PC-3 (cell line): Measurements from ENCODE around the gene COX15. TPM values are rescaled to one million over a fixed set of nuclear protein-coding genes. Genes with fewer than 3 reads are reported as not detected.

Experiments
- ATAC-seq: fragments of 200-7000 bp; cut with Tn5 transposase; 2 replicates; pipeline ENCODE4 v1.9.1; 2020; ENCODE audit warnings: mild to moderate bottlenecking, moderate library complexity
- BruUV-seq: library from RNA; stranded (reverse); fragments of 400-500 nt; replicated peaks from 2 replicates; lab custom pipeline; 2021; lab: Mats Ljungman, UMichigan
- CTCF ChIA-PET: fragments of 300-600 bp; sonication (Branson Sonifier 250); formaldehyde crosslinking; loops from one replicate; lab custom pipeline; 2022; ENCODE audit warnings: antibody characterized with exemption; lab: Charles Lee
- POLR2A ChIA-PET: fragments of 300-600 bp; sonication (Branson Sonifier 250); formaldehyde crosslinking; loops from one replicate; lab custom pipeline; 2022; ENCODE audit warnings: antibody characterized with exemption; ENCODE audit not compliant: unreplicated experiment; lab: Charles Lee
- DNase-seq: peaks from one replicate; pipeline ENCODE4 v3.0.0-alpha.2; 2015
- H2AFZ ChIP-seq: fragments of 300-600 bp; sonication (generic); 2 replicates; pipeline ENCODE4 v1.6.0; 2016; ENCODE audit warnings: antibody characterized with exemption, low read length
- H3F3A ChIP-seq: fragments of 300-600 bp; sonication (generic); one replicate; pipeline ENCODE4 v1.6.0; 2017; ENCODE audit warnings: antibody characterized with exemption, low read length, control low read depth, mild to moderate bottlenecking; ENCODE audit not compliant: unreplicated experiment
- H3K27ac ChIP-seq: fragments of 300-600 bp; sonication (generic); 2 replicates; pipeline ENCODE4 v1.5.1; 2016; ENCODE audit warnings: mild to moderate bottlenecking, low read length
- H3K27me3 ChIP-seq: fragments of 300-600 bp; sonication (generic); 2 replicates; pipeline ENCODE4 v1.6.1; 2016; ENCODE audit warnings: low read length, mixed read lengths
- H3K36me3 ChIP-seq: fragments of 300-600 bp; sonication (generic); 2 replicates; pipeline ENCODE4 v1.6.1; 2016; ENCODE audit warnings: low read depth, mixed run types, low read length, mixed read lengths
- H3K4me1 ChIP-seq: fragments of 300-600 bp; sonication (generic); 2 replicates; pipeline ENCODE4 v1.5.1; 2016; ENCODE audit warnings: low read length; ENCODE audit not compliant: insufficient read depth
- H3K4me2 ChIP-seq: fragments of 300-600 bp; sonication (generic); 2 replicates; pipeline ENCODE4 v1.6.0; 2016; ENCODE audit warnings: low read length
- H3K4me3 ChIP-seq: fragments of 300-600 bp; sonication (generic); 2 replicates; pipeline ENCODE4 v1.5.1; 2016; ENCODE audit warnings: mild to moderate bottlenecking, low read length, mixed read lengths
- H3K79me2 ChIP-seq: fragments of 300-600 bp; sonication (generic); 2 replicates; pipeline ENCODE4 v1.6.1; 2017; ENCODE audit warnings: low read length, mixed read lengths
- H3K9ac ChIP-seq: fragments of 300-600 bp; sonication (generic); 2 replicates; pipeline ENCODE4 v1.6.0; 2016; ENCODE audit warnings: mild to moderate bottlenecking, low read length
- H3K9me2 ChIP-seq: fragments of 300-600 bp; sonication (generic); replicated peaks from 2 replicates; pipeline ENCODE4 v1.6.1; 2016; ENCODE audit warnings: mixed run types, low read length, mixed read lengths
- H3K9me3 ChIP-seq: fragments of 300-600 bp; sonication (generic); 2 replicates; pipeline ENCODE4 v1.6.1; 2016; ENCODE audit warnings: low read length, mixed read lengths
- H4K20me1 ChIP-seq: fragments of 300-600 bp; sonication (generic); 2 replicates; pipeline ENCODE4 v1.6.1; 2016; ENCODE audit warnings: low read length, mixed read lengths
- EZH2 ChIP-seq: fragments of 300-600 bp; sonication (generic); IDR thresholded peaks from one replicate; pipeline ENCODE4 v1.6.1; 2017; ENCODE audit warnings: antibody characterized with exemption, mild to moderate bottlenecking, low read length; ENCODE audit not compliant: unreplicated experiment
- EZH2phosphoT487 ChIP-seq: fragments of 300-600 bp; sonication (generic); IDR thresholded peaks from 2 replicates; pipeline ENCODE4 v1.6.1; 2018; ENCODE audit warnings: mild to moderate bottlenecking, antibody characterized with exemption, low read length, borderline replicate concordance
- intact Hi-C: fragments of 100-400 bp; cut with micrococcal nuclease; formaldehyde crosslinking; loops from 2 replicates; pipeline ENCODE4 v1.9.0; 2023
- total RNA-seq: library from RNA; depleted of rRNA; stranded (reverse); fragments of >200 nt; gene quantifications from 2 replicates; pipeline ENCODE4 v1.2.3, GENCODE V29; 2014
- TF ChIP-seq, protein P1 (sequence below): fragments of 300-600 bp; sonication (generic); conservative IDR thresholded peaks from 2 replicates; pipeline ENCODE4 v1.5.1; 2017; ENCODE audit warnings: antibody characterized with exemption, low read depth, mild to moderate bottlenecking, low read length

Gene COX15
- total RNA-seq, 1 experiment from 2014 or later: 16.6 TPM

DNA sequence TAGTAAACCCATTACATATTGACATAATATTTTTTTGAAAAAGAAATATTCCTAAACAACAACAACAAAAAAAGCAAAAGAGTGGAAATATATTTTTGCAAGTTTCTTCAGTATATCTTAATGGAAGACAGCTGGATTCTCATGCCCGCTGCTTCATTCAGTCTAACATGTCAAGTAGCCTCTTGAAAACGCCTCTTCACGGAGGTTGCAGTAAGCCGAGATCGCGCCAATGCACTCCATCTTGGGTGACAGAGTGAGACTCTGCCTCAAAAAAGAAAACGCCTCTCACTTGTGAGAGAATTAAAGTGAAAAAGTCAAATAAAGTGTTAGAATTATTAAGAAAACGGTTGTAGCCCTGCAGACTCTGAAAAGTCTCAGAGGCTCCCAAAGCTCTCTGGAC, 1.4 kb upstream of the COX15 start:
- Histone ChIP-seq H3K27me3 (no peaks in the 10 kb centered on the region), H3F3A (no peaks in the 10 kb centered on the region), H2AFZ (no peak overlapping the region), H3K4me3 (peak overlapping the region; percentile 95), H3K4me1 (peaks cover 3% of the 10 kb centered on the region; the same call in 1 of the 2 replicates), H3K9me2 (no peaks in the 10 kb centered on the region), H3K9ac (no peak overlapping the region), H3K36me3 (no peaks in the 10 kb centered on the region; the same call in 1 of the 2 replicates), H3K79me2 (peaks cover 30% of the 10 kb centered on the region), H3K9me3 (no peaks in the 10 kb centered on the region), H3K4me2 (peak overlapping the region; percentile 79), H4K20me1 (no peaks in the 10 kb centered on the region), H3K27ac (no peak overlapping the region)
- no peak for DNase-seq
- no TSS peak for BruUV-seq
- ChIA-PET CTCF (no interaction called here), POLR2A (interaction anchor here (0.6 kb wide), 1 partner anchor 274 kb away, joined by 4 read pairs; no protein-coding TSS in a partner anchor)
- ATAC-seq: no peak
- intact Hi-C loops: loop anchor here (5.0 kb wide), 1 partner anchor 99 kb away; no protein-coding TSS in a partner anchor
- TF ChIP-seq, protein P1, sequence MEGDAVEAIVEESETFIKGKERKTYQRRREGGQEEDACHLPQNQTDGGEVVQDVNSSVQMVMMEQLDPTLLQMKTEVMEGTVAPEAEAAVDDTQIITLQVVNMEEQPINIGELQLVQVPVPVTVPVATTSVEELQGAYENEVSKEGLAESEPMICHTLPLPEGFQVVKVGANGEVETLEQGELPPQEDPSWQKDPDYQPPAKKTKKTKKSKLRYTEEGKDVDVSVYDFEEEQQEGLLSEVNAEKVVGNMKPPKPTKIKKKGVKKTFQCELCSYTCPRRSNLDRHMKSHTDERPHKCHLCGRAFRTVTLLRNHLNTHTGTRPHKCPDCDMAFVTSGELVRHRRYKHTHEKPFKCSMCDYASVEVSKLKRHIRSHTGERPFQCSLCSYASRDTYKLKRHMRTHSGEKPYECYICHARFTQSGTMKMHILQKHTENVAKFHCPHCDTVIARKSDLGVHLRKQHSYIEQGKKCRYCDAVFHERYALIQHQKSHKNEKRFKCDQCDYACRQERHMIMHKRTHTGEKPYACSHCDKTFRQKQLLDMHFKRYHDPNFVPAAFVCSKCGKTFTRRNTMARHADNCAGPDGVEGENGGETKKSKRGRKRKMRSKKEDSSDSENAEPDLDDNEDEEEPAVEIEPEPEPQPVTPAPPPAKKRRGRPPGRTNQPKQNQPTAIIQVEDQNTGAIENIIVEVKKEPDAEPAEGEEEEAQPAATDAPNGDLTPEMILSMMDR: no peak
- no peak for TF ChIP-seq EZH2
- no peak for TF ChIP-seq EZH2phosphoT487

DNA sequence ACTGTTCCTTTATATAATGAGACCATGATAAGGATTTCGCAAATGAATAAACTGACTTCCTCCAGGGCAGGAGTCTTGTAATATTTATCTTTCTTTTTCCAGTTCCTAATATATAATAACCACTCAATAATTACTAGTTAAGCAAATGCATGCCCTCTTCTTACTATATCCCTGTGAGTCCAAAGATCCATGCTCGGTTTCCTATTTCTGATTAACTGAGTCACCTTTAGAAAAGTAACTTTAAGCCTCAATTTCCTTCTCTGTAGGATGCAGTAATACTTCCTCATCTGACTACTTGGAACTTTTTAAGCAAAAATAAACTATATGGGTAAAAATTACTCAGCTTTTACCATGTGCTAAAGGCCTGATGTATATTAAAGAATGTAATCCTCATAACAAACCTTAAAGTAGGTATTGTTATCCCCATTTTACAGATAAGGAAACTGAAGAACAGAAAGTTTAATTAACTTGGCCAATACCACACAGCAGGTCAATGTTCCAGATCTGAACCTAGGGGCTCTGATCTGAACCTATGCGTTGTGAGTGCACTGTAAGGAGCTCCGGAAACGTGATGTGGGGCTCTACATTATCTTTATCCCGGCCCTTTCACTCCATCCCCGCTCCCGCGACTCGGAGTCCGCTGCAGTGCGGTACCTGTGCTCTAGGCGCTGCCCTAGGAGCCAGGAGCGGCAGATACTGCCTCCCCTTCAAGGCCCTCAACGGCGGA, 458 bp downstream of the COX15 start:
- peaks cover 6% of the 10 kb centered on the region for H3K36me3 ChIP-seq

More for the DNA sequence above, 458 bp downstream of the COX15 start:
- ChIA-PET CTCF (interaction anchor here (1.5 kb wide), 1 partner anchor 114 kb away, joined by 13 read pairs; no protein-coding TSS in a partner anchor), POLR2A (interaction anchor here (0.5 to 0.7 kb wide), 3 partner anchors 41 to 73 kb away, joined by 5 to 18 read pairs (median 7); no protein-coding TSS in a partner anchor)
- ATAC-seq: peak; percentile 37
- DNase-seq: no peak
- TF ChIP-seq, protein P1: no peak
- no peak for TF ChIP-seq EZH2
- TF ChIP-seq EZH2phosphoT487: no peak
- Histone ChIP-seq H3K9ac (peak overlapping the region; percentile 91), H3K9me2 (no peaks in the 10 kb centered on the region), H3K4me2 (peak overlapping the region; percentile 90), H3K27ac (peak overlapping the region; percentile 89), H3K4me1 (peaks cover 3% of the 10 kb centered on the region; the same call in 1 of the 2 replicates), H4K20me1 (no peaks in the 10 kb centered on the region), H3K4me3 (peak overlapping the region; percentile 95), H3F3A (no peaks in the 10 kb centered on the region), H2AFZ (peak overlapping the region; percentile 86), H3K27me3 (no peaks in the 10 kb centered on the region), H3K9me3 (no peaks in the 10 kb centered on the region), H3K79me2 (peaks cover 30% of the 10 kb centered on the region)
- BruUV-seq: TSS peak; percentile 88
- intact Hi-C loops: loop anchor here (1.0 to 5.0 kb wide), 2 partner anchors 101 to 115 kb away; no protein-coding TSS in a partner anchor
